Loucy (cell line): ENCODE results near the gene IDH3G.

ENCODE experiments used
- EZH2phosphoT487 ChIP-seq: fragments of 200-600 bp; IDR thresholded peaks from 2 replicates; pipeline ENCODE4 v1.6.1; 2018; ENCODE audit warnings: antibody characterized with exemption, mild to moderate bottlenecking, moderate library complexity, borderline replicate concordance
- TF ChIP-seq, protein P1 (sequence below): fragments of 200-600 bp; sonication (generic); conservative IDR thresholded peaks from 2 replicates; pipeline ENCODE4 v1.5.1; 2014; ENCODE audit warnings: mild to moderate bottlenecking, antibody characterized with exemption, low read length

DNA sequence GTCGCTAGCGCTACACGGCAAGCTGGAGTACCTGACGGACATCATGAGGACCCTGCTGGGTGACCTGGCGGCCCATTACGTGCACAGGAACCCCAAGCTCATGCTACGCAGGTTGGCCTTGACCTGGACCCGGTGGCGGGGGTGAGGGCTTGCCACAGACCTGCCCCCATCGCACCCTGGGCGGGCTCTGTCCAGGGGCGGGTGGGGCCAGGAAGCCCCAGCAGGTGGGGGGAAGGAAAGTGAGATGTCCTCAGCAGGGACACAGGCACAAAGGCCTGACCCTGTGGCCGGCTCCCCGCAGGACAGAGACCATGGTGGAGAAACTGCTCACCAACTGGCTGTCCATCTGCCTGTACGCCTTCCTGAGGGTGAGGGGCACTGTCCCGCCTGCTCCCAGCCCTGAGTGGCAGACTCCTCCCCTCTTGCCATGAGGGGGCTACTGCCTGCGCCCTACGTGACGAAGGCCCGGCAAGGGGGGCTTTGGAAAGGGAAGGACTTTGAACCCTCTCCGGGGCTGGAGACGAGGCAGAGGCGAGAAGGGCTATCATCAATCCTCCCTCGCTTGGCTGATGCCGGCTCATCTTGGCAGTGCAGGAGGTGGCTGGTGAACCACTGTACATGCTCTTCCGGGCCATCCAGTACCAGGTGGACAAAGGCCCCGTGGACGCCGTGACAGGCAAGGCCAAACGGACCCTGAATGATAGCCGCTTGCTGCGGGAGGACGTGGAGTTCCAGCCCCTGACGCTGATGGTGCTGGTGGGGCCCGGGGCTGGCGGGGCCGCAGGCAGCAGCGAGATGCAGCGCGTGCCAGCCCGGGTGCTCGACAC lies 18.7 kb downstream of the IDH3G start:
- TF ChIP-seq, protein P1, sequence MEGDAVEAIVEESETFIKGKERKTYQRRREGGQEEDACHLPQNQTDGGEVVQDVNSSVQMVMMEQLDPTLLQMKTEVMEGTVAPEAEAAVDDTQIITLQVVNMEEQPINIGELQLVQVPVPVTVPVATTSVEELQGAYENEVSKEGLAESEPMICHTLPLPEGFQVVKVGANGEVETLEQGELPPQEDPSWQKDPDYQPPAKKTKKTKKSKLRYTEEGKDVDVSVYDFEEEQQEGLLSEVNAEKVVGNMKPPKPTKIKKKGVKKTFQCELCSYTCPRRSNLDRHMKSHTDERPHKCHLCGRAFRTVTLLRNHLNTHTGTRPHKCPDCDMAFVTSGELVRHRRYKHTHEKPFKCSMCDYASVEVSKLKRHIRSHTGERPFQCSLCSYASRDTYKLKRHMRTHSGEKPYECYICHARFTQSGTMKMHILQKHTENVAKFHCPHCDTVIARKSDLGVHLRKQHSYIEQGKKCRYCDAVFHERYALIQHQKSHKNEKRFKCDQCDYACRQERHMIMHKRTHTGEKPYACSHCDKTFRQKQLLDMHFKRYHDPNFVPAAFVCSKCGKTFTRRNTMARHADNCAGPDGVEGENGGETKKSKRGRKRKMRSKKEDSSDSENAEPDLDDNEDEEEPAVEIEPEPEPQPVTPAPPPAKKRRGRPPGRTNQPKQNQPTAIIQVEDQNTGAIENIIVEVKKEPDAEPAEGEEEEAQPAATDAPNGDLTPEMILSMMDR: no peak
- TF ChIP-seq EZH2phosphoT487: no peak
